HCT116 (cell line): ENCODE results near the gene CAMK2G.

ENCODE experiments used
- CEBPB ChIP-seq: IDR thresholded peaks from 2 replicates; pipeline ENCODE4 v1.6.1; 2012; ENCODE audit warnings: low read depth
- CTCF ChIP-seq, 3 experiments: fragments of 200-600 bp in 1 of 3; sonication (generic) in 1 of 3; IDR thresholded peaks in 2 of 3; conservative IDR thresholded peaks in 1 of 3; 2 replicates each; pipeline ENCODE4 v1.5.1; 2012 to 2017; ENCODE audit warnings: low read depth in 2 of 3, low read length in 2 of 3, antibody characterized with exemption in 1 of 3, borderline replicate concordance in 1 of 3, control low read depth in 1 of 3, mild to moderate bottlenecking in 1 of 3, mixed read lengths in 1 of 3, mixed run types in 1 of 3, moderate library complexity in 1 of 3; ENCODE audit not compliant: insufficient read depth in 1 of 3
- ELF1 ChIP-seq: IDR thresholded peaks from 2 replicates; pipeline ENCODE4 v1.6.1; 2012; ENCODE audit warnings: low read depth, borderline replicate concordance
- POLR2A ChIP-seq: IDR thresholded peaks from 2 replicates; pipeline ENCODE4 v1.7.0; 2011; ENCODE audit warnings: borderline replicate concordance; ENCODE audit not compliant: insufficient read depth, insufficient read length; ENCODE audit errors: extremely low read depth
- POLR2AphosphoS5 ChIP-seq: IDR thresholded peaks from 2 replicates; pipeline ENCODE4 v1.6.1; 2011; ENCODE audit warnings: mild to moderate bottlenecking, low read depth, low read length, moderate library complexity
- SIN3A ChIP-seq: IDR thresholded peaks from 2 replicates; pipeline ENCODE4 v1.6.1; 2012; ENCODE audit warnings: low read depth
- YY1 ChIP-seq: IDR thresholded peaks from 2 replicates; pipeline ENCODE4 v1.6.1; 2011; ENCODE audit warnings: low read length, low read depth, moderate library complexity, mild to moderate bottlenecking; ENCODE audit not compliant: insufficient replicate concordance; ENCODE audit errors: extremely low read depth
- ZFX ChIP-seq: fragments of 450-650 bp; IDR thresholded peaks from 2 replicates; pipeline ENCODE4 v1.6.1; 2017
- ZNF274 ChIP-seq: fragments of 200-500 bp; sonication (Bioruptor generic); IDR thresholded peaks from 2 replicates; pipeline ENCODE4 v1.6.1; 2014; ENCODE audit warnings: mild to moderate bottlenecking, low read depth, low read length, inconsistent platforms

GRCh38 chr10:73915206-73915851 is 41.0 kb upstream of the CAMK2G start:
- TF ChIP-seq POLR2AphosphoS5 (no peak), CTCF (IDR thresholded peaks at IDR 0.05 in 2 of 3, conservative IDR thresholded peaks at IDR 0.05 in 1 of 3; ENCODE audit: borderline replicate concordance in 1 of 3, insufficient read depth in 1 of 3, low read depth in 2 of 3, low read length in 2 of 3) (no peak), ZNF274 (no peak), ELF1 (no peak), POLR2A (no peak), YY1 (no peak), CEBPB (no peak), ZFX (no peak), SIN3A (no peak)
